NT2/D1 (cell line): ENCODE results near the gene INPP4B.

Experiments used
- YY1 ChIP-seq: IDR thresholded peaks from 2 replicates; pipeline ENCODE4 v1.6.1; 2011; ENCODE audit not compliant: insufficient read length, insufficient read depth
- ZNF274 ChIP-seq: IDR thresholded peaks from 2 replicates; pipeline ENCODE4 v1.6.1; 2011; ENCODE audit warnings: mild to moderate bottlenecking, low read depth, low read length

DNA sequence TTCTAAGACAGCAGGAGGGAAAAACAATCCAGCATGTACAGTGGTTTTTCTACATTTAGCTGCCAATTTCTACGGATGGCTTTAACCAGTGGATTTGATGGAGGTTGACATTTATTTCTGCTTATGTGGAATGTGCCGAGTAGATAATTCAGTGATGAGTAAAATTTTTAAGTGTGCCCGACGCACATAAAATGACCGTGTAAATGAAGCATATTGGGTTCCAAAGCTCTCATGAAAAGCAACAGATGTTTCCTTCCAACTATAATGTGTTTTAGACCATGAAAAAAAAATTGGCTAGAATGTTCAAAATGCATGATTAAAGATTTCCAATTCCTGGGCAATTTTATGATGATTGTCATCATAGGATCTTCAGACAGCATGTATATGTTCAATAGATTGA, 14.1 kb downstream of the INPP4B start:
- TF ChIP-seq YY1 = no peak
- no peak for TF ChIP-seq ZNF274
